HG02973 (cell line): ENCODE measurements around the gene LRRC8A.
A peak's percentile ranks its signal among the peaks of the same experiment; 100 is the strongest.
"Not testable (repeated sequence)": the region's sequence is repeated elsewhere in the genome, so short reads cannot be mapped to it uniquely, and the experiment has no call there.

ENCODE experiments used
- ATAC-seq: cut with Tn5 transposase; IDR thresholded peaks from one replicate; pipeline ENCODE4 v1.9.1; 2021; ENCODE audit warnings: moderate library complexity; ENCODE audit not compliant: unreplicated experiment

Gene LRRC8A

GRCh38 chr9:128919402-128920089, 37.6 kb downstream of the LRRC8A start:
- ATAC-seq: no peak

GRCh38 chr9:128920381-128921058, 38.6 kb downstream of the LRRC8A start, which contains the start of gene PHYHD1:
TSS of gene PHYHD1 (plus strand) at chr9:128920982. CDS start at chr9:128922324, 1,342 bp downstream.
- no peak for ATAC-seq

- no peak for ATAC-seq
Observed at GRCh38 chr9:128921881-128922763, 40.2 kb downstream of the LRRC8A start.

GRCh38 chr9:128923493-128923883, 41.6 kb downstream of the LRRC8A start:
- no peak for ATAC-seq

- no peak for ATAC-seq
Observed at GRCh38 chr9:128927731-128928411, 45.9 kb downstream of the LRRC8A start.

- no peak for ATAC-seq
Observed at GRCh38 chr9:128928624-128929023, 46.7 kb downstream of the LRRC8A start.

GRCh38 chr9:128929560-128929959, 47.6 kb downstream of the LRRC8A start:
- no peak for ATAC-seq

- no peak for ATAC-seq
Observed at GRCh38 chr9:128933731-128934130, 51.8 kb downstream of the LRRC8A start.

- ATAC-seq: no peak
Observed at GRCh38 chr9:128936171-128936865, 54.4 kb downstream of the LRRC8A start.

- no peak for ATAC-seq
Observed at GRCh38 chr9:128937310-128938165, 55.6 kb downstream of the LRRC8A start.

- no peak for ATAC-seq
Observed at GRCh38 chr9:128940271-128940921, 58.5 kb downstream of the LRRC8A start.

- ATAC-seq: no peak
Observed at GRCh38 chr9:128940946-128941755, 59.2 kb downstream of the LRRC8A start.

GRCh38 chr9:128943832-128944620, 62.1 kb downstream of the LRRC8A start:
- no peak for ATAC-seq

GRCh38 chr9:128944966-128945365, 63.0 kb downstream of the LRRC8A start:
- not testable (repeated sequence) for ATAC-seq

- ATAC-seq: no peak
Observed at GRCh38 chr9:128945798-128946501, 64.0 kb downstream of the LRRC8A start.

GRCh38 chr9:128946571-128947276, 64.8 kb downstream of the LRRC8A start:
- peak; percentile 20 for ATAC-seq
